OCI-LY3 (cell line): ENCODE results near the gene EIF1AD.

ENCODE experiments used
- EZH2phosphoT487 ChIP-seq: fragments of 200-600 bp; shearing (Covaris generic); IDR thresholded peaks from 2 replicates; pipeline ENCODE4 v1.6.1; 2018; ENCODE audit warnings: antibody characterized with exemption, mixed run types, low read depth
- TF ChIP-seq, protein P1 (sequence below): fragments of 200-600, 300-600 bp; sonication (generic); IDR thresholded peaks from 2 replicates; pipeline ENCODE4 v1.5.1; 2014; ENCODE audit warnings: antibody characterized with exemption, low read length, low read depth

GRCh38 chr11:66037327-66037726 is 35.4 kb upstream of the EIF1AD start:
- TF ChIP-seq, protein P1, sequence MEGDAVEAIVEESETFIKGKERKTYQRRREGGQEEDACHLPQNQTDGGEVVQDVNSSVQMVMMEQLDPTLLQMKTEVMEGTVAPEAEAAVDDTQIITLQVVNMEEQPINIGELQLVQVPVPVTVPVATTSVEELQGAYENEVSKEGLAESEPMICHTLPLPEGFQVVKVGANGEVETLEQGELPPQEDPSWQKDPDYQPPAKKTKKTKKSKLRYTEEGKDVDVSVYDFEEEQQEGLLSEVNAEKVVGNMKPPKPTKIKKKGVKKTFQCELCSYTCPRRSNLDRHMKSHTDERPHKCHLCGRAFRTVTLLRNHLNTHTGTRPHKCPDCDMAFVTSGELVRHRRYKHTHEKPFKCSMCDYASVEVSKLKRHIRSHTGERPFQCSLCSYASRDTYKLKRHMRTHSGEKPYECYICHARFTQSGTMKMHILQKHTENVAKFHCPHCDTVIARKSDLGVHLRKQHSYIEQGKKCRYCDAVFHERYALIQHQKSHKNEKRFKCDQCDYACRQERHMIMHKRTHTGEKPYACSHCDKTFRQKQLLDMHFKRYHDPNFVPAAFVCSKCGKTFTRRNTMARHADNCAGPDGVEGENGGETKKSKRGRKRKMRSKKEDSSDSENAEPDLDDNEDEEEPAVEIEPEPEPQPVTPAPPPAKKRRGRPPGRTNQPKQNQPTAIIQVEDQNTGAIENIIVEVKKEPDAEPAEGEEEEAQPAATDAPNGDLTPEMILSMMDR: no peak
- no peak for TF ChIP-seq EZH2phosphoT487
